Measurements from ENCODE around the gene ITGA4.
"Not testable (repeated sequence)": the region's sequence is repeated elsewhere in the genome, so short reads cannot be mapped to it uniquely, and the experiment has no call there.

- not testable (repeated sequence) for TF ChIP-seq EZH2 (IDR thresholded peaks at IDR 0.05; ENCODE audit: borderline replicate concordance, low read depth, low read length, severe bottlenecking); CTCF (IDR thresholded peaks at IDR 0.05; ENCODE audit: borderline replicate concordance, extremely low read depth, low read length, poor library complexity, severe bottlenecking)
Observed at GRCh38 chr2:181449278-181449677, 7.9 kb upstream of the ITGA4 start.

Data from DND-41 (cell line).